ELF-1 (cell line): ENCODE results near the gene NDST3.

Source experiments
- DNase-seq: peaks from one replicate; pipeline ENCODE4 v3.0.0-alpha.2; 2016; ENCODE audit warnings: low read depth, low spot score

The NDST3 gene

GRCh38 chr4:118077767-118078105, 43.5 kb downstream of the NDST3 start:
- no peak for DNase-seq

- DNase-seq, result no peak
Observed at GRCh38 chr4:118081434-118081833, 47.1 kb downstream of the NDST3 start.

GRCh38 chr4:118082182-118082581, 47.9 kb downstream of the NDST3 start:
- DNase-seq, result no peak

GRCh38 chr4:118085700-118086099, 51.4 kb downstream of the NDST3 start:
- DNase-seq, result no peak

GRCh38 chr4:118086344-118086743, 52.1 kb downstream of the NDST3 start:
- DNase-seq, result no peak

- no peak for DNase-seq
Observed at GRCh38 chr4:118087366-118087765, 53.1 kb downstream of the NDST3 start.

- DNase-seq, result no peak
Observed at GRCh38 chr4:118099106-118099505, 64.8 kb downstream of the NDST3 start.

- DNase-seq, result no peak
Observed at GRCh38 chr4:118102195-118102594, 67.9 kb downstream of the NDST3 start.

- DNase-seq, result no peak
Observed at GRCh38 chr4:118112117-118113046, 78.1 kb downstream of the NDST3 start.

- no peak for DNase-seq
Observed at GRCh38 chr4:118113220-118113619, 78.9 kb downstream of the NDST3 start.

- no peak for DNase-seq
Observed at GRCh38 chr4:118114720-118115119, 80.4 kb downstream of the NDST3 start.

- peak; percentile 1 for DNase-seq
Observed at GRCh38 chr4:118120120-118120760, 86.0 kb downstream of the NDST3 start.

GRCh38 chr4:118124997-118125396, 90.7 kb downstream of the NDST3 start:
- DNase-seq, result no peak

- DNase-seq, result no peak
Observed at GRCh38 chr4:118139241-118139640, 105.0 kb downstream of the NDST3 start.

- no peak for DNase-seq
Observed at GRCh38 chr4:118141240-118141639, 107.0 kb downstream of the NDST3 start.

- DNase-seq, result no peak
Observed at GRCh38 chr4:118154649-118155048, 120.4 kb downstream of the NDST3 start.

- no peak for DNase-seq
Observed at GRCh38 chr4:118155516-118155915, 121.2 kb downstream of the NDST3 start.

GRCh38 chr4:118158763-118159375, 124.6 kb downstream of the NDST3 start:
- DNase-seq, result no peak

- no peak for DNase-seq
Observed at GRCh38 chr4:118167306-118167705, 133.0 kb downstream of the NDST3 start.

GRCh38 chr4:118171381-118171780, 137.1 kb downstream of the NDST3 start:
- no peak for DNase-seq

- no peak for DNase-seq
Observed at GRCh38 chr4:118173126-118173525, 138.8 kb downstream of the NDST3 start.

- no peak for DNase-seq
Observed at GRCh38 chr4:118173956-118174725, 139.9 kb downstream of the NDST3 start.
